Astrocyte (in vitro differentiated cells and primary cell): Measurements from ENCODE around the gene FRMD5.

Experiments used
- CTCF ChIP-seq: IDR thresholded peaks from 2 replicates; pipeline ENCODE4 v1.5.1; 2011; ENCODE audit warnings: low read depth, mild to moderate bottlenecking, inconsistent platforms, low read length, moderate library complexity; ENCODE audit not compliant: insufficient read depth
- EZH2 ChIP-seq: IDR thresholded peaks from 2 replicates; pipeline ENCODE4 v1.6.1; 2012; ENCODE audit warnings: mild to moderate bottlenecking, low read length, inconsistent platforms; ENCODE audit not compliant: insufficient read depth

GRCh38 chr15:44137750-44138149, 57.3 kb downstream of the FRMD5 start:
- no peak for TF ChIP-seq CTCF
- TF ChIP-seq EZH2, result no peak
